Stimulated activated CD4-positive, alpha-beta T cell treated with anti-CD3 and anti-CD28 coated beads, Interleukin-12 subunit alpha, Interleukin-12 subunit beta, amount 100 ng/mL, for 48 hours (primary cell): Measurements from ENCODE around the gene ADAM10.
"Not testable (repeated sequence)": the region's sequence is repeated elsewhere in the genome, so short reads cannot be mapped to it uniquely, and the experiment has no call there.

Experiments used
- DNase-seq, 3 donors: peaks; one replicate each; pipeline ENCODE4 v3.0.0-alpha.2; 2020; ENCODE audit warnings: low read depth in 2 of 3, low spot score in 1 of 3

The ADAM10 gene

GRCh38 chr15:58611731-58612676 lies 137.5 kb downstream of the ADAM10 start:
- DNase-seq: no peak

DNA sequence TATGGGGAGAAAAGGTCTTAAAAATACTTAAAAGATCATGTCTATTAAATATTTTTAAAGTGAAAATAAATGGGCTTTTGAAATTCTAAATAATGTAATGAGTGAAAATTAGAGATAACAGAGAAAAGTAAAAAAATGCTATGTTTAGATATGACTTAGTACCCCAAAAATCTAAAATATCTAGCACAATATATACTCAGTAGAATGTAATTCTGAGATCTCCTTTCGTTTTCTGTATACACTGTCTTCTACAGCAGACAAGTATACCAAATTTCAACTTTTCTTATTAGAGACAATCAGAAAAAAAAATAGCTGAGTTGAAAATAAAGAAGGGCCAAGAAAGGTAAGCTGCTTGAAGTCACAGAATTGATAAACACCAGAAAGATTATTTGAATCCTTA lies 140.8 kb downstream of the ADAM10 start:
- DNase-seq: no peak

DNA sequence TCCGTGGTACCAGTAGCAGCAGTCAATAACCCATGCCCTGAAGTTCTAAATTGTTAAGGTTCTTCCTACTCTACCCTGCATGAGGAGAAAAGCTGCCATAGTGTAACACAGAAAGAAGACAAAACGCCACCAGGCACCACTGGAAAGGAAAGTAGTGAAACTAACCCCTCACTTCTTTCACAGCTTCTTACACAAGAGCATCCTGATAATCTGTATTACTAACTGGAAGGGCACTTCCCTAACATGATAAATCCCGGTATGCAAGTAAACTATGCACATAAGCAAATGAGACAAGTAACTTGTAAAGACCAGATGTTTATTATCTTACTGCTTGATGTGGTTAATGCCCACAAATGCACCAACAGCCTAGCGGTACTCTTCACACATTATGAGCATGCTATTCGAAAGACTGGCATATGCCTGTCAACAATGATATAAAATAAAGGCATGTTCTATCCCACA lies 141.3 kb downstream of the ADAM10 start:
- DNase-seq: no peak

DNA sequence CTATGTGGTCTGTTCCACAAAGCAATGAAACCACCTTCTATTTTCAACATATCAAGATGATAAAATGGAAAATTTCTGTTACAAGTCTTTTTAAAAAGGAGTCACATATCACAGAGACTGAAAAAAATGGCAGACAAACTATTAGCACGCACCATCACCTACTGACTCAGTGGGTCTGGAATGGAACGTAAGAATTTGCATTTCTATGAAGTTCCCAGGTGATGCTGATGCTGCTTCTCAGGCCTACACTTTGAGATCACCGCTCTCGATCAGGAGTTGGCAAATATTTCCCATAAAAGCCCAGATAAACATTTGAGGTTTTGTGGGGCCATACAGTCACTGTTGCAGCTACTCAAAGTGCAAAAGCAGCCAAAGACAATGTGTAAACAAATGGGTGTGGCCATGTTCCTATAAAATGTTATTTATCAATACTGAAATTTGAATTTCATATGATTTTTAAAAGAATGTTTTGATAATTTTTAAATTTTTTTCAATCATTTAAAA lies 142.9 kb downstream of the ADAM10 start:
- DNase-seq: no peak

DNA sequence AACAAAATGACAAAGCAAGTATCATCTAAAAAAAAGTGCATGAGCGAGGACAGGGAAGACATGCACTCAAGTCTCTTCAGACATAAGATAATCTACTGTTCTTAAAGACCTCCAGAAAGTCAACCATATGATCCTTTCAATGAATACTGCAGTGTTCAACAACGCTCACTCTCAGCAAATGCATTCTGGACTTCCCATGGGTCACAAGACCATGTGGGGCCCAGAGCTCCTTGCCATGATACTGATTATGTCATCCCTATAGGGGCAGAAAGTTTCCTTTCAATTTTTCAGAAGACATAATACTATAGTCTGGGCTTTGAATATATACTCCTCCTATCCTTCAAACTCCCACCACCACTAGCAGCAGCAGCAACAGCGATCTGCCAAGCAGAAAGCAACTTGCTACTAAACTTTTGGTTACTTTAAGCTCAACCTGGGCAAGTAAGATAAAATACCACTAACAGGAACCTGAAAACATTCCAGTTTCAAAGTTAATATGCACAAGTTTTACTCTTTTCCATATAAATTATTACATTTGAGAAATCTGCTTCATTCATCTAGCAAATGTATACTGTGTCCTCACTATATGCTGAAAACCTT lies 143.5 kb downstream of the ADAM10 start:
- DNase-seq: no peak

- no peak for DNase-seq
Measured at GRCh38 chr15:58604455-58604923, 145.0 kb downstream of the ADAM10 start.

DNA sequence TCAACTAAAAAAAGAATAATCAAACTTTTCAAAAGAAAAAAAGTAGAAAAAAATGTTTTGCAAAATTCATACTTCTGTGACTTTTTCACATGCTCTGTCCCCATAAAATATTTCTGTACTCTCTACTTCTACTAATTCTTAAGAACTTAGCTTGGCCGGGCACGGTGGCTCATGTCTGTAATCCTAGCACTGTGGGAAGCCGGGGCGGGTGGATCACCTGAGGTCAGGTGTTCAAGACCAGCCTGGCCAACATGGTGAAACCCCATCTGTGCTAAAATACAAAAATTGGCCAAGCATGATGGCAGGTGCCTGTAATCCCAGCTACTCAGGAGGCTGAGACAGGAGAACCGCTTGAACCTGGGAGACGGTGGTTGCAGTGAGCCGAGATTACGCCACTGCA lies 145.6 kb downstream of the ADAM10 start:
- not testable (repeated sequence) for DNase-seq

- no peak for DNase-seq
Measured at GRCh38 chr15:58602823-58603222, 146.7 kb downstream of the ADAM10 start.

GRCh38 chr15:58598829-58599210 lies 150.7 kb downstream of the ADAM10 start:
- no peak for DNase-seq

DNA sequence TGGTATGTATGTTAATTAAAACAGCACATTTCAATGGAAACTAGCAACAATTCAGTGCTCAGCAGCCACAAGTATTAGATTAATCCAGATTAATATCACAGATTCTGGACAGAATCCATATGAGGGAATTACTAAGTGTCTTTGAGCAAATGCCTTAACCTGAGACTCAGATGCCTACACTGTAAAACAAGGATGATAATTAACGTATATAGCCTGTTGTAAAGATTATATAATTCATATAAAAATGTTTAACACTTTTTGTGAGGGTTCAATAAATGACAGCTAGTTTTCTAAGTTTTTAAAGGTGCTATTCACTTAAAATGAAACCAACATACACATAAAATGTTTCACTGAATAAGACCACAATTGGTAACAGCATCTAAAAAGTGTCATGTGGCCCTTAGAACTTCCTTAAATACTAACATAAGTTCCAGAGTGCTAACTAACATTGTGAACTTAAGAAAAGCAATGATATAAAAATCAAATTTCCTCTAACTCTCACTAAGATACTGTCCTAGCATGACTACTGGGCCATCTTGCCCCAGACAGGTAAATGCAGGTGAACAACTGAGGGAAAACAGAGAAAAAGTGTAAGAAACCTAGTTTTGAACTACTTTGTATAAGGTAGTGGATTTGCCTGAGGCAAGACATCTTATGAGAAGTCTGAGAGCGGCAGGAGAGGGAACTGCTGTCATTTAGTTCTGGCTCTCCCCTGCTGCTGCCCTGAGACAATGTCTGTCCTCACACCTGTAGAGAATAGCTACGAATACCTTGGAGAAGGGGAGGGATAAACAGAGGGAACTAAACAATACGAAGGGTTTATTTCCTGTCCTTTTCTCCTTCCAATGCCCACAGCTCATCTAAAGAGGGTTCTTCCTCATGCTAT lies 151.3 kb downstream of the ADAM10 start:
- DNase-seq: no peak

DNA sequence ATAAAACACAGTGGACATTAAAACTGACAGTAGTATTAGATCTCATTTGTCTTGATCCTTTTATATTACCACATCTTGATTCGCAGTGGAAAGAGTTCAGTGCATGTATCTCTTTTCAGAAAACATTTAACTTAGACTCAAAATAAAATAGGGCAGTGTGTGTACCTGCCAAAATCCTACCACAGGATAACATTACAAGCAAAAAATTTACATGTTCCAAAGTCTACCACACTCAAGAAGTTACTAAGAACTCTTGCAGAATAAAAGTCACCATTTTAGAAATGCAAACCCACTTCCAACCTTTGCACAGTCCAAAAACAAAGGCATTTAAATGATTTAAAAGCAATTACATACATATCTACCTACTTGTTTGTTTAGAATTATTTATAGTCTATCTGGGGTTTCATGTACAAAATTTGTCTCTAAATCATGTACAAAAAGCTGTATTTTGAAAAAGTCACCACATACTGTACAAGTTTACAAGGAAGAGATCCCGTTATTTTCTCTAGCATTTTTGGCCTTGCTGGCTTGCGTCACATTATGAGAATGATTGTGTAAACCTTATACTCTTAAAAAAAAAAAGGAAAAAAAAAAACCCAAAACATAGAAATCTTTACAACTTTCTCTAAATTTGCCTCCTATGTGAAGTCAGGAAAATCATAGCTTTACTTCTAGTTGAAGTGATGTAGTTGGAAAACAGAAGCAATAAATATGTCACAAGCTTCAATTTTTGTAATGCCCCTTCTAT lies 153.8 kb downstream of the ADAM10 start:
- DNase-seq: no peak

DNA sequence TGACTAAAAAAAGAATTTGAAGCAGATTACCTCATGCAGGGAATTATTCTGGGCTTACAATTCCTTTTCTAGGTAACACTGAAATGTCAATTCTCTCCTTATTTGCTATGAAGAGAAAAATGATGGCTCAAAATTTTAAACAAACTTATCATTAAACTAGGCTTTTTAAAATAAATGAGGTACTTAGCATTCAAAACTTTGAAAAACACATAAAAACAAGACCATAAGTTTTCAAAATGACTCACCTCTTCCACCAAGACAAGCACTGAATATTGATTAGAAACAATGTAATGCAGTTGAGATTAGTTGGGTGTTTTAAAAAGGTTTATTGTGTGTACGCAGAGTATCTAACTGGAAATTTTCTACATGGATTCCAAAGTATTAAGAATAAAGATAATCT lies 154.6 kb downstream of the ADAM10 start:
- no peak for DNase-seq

GRCh38 chr15:58593870-58594269 lies 155.6 kb downstream of the ADAM10 start:
- no peak for DNase-seq

GRCh38 chr15:58590926-58591325 lies 158.6 kb downstream of the ADAM10 start:
- DNase-seq: no peak

DNA sequence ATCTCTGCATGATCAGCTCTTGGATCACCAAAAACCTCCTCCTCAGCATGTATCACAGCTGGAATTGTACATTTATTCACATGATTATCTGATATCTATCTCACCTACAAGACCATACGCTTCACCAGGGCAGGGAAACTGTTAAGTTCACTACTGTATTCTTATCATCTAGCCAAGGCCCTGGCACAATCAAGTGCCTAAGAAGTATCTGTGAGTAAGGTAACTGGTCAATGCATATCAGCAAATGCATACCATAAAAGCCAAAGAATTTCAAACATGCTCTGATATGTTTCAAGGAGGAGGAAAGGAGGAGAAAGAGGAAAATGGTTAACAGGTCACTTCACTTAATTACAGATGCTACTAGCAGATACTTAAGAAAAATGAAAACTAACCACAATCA lies 159.3 kb downstream of the ADAM10 start:
- no peak for DNase-seq

DNA sequence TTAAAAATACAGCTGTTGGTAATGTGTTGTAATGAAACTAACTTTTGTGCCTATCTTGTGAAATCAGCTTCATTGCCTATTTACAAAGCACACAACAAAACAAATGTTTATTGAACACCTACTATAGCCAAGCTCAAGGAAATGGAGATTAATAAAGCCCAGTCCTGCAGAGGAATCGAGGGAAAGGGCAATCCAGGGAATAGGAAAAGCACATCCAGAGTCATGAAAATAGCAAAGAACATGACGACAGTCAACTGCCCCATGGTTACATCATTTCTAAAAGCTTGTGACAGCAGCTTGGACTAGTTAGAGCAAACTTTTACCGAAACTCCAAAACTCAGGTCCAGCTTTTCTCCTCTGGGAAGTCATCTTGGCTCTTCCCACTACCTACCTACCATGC lies 160.5 kb downstream of the ADAM10 start:
- DNase-seq: no peak

DNA sequence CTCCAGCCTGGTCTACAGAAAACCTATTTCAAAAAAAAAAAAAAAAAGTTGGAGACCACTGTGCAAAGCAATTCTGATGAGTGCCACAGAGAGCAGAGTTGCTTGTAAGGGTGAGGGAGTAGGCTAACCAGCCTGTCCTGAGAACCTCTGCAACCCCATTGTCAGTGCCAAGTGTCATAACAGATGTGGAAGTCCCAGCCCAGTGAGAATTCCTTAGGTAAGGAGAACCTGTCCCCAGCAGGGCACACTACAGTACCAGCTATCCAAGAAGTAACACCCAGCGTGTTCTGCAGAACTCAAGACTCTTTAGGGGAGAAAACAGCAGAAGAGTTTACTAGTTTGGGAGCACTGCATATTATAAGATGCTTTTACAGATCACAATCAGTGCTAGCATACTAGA lies 161.4 kb downstream of the ADAM10 start:
- no peak for DNase-seq

DNA sequence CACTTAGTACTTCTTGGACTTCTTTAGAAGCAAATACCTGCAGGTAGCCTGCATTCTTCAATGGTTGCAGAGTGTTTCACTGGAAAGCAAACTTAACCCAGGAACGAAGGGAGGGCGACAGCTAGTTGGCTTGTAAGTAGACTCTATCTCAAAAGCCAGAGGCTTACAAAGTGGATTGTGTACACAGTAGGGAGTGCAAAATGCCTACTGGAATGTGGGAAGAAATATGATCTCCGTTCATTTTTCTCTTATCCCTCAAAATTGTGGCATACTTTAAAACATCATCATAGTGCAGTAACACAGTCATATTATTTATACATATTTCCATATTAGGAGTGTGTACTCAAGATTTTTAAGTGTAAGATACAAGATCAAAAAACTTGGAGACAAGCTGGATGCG lies 162.0 kb downstream of the ADAM10 start:
- no peak for DNase-seq

- no peak for DNase-seq
Measured at GRCh38 chr15:58585693-58586443, 163.6 kb downstream of the ADAM10 start.
